CD4-positive, alpha-beta T cell treated with Interleukin-6 for 4 hours (primary cell): Measurements from ENCODE around the gene BNIPL.

ENCODE experiments used
- DNase-seq: peaks from one replicate; pipeline ENCODE4 v3.0.0-alpha.2; 2020; ENCODE audit warnings: mixed read lengths

Gene BNIPL, protein sequence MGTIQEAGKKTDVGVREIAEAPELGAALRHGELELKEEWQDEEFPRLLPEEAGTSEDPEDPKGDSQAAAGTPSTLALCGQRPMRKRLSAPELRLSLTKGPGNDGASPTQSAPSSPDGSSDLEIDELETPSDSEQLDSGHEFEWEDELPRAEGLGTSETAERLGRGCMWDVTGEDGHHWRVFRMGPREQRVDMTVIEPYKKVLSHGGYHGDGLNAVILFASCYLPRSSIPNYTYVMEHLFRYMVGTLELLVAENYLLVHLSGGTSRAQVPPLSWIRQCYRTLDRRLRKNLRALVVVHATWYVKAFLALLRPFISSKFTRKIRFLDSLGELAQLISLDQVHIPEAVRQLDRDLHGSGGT

DNA sequence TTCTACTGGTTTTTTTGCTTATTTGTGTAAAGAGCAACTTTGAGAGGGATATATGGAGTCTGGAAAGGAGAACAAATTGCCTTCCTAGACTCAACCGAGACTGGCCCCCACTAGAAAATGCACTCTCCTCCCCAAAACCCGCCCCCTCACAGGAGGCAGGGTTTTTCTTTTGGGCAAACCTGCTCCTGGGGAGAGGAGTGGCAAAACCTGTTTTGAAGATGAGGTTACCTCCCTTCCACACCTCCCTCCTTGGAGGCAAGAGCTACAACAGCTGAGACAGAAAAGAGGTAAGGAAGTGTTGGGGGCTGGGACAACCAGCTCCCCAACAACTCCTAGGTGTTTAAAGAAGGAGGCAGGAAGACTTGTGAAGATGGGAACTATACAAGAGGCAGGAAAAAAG lies at the start of gene BNIPL:
TSS of gene BNIPL (plus strand) at position 231 of the 400 bp plus-strand sequence. CDS start at position 371, 140 bp downstream.
- no peak for DNase-seq

DNA sequence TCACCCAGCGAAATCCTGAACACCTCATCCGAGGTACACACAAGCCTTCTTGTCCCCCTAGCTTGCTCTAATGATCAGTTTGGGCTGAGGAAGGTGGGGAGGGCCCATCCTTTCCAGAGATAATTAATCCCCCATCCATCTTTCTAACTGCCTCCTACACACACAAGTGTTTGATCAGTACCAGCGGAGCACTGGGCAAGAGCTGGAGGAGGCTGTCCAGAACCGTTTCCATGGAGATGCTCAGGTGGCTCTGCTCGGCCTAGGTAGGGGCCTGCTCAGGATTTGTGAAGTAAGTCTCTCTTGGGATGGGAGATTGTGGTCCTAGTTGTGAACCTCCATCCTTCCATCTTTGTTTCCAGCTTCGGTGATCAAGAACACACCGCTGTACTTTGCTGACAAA lies 48.5 kb upstream of the BNIPL start:
- no peak for DNase-seq

DNA sequence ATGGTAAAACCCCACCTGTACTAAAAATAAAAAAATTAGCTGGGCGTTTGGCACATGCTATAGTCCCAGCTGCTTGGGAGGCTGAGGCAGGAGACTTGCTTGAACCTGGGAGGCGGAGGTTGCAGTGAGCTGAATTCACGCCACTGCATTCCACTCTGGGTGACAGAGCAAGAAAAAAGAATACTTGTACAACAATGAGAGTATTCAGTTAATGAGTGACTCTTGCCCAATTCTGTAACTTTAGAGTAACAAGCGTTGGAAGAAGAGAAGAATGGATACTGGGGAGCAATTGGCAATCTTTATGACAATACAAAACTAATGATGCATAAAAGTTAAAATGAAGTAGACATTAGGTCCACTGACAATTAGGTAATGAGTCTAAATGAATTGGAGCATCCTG lies 43.8 kb upstream of the BNIPL start:
- DNase-seq: no peak

DNA sequence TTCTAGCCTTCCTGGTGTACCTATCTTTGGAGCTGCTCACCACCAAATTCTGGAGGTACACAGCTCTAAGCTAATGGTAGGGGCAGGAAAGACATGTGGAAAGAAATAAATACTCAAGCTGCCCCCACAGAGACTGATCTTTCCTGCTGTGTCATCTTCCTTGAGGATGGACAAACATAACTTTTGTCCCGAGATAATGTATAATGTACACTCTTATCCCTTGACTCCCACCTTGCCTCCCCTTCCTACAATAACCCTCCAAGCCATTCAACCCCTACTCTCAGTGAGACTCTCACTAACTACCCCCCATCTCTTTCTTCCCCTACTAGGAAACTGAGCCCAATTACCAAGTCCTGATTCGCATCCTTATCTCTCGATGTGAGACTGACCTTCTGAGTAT lies 42.1 kb upstream of the BNIPL start:
- no peak for DNase-seq

DNA sequence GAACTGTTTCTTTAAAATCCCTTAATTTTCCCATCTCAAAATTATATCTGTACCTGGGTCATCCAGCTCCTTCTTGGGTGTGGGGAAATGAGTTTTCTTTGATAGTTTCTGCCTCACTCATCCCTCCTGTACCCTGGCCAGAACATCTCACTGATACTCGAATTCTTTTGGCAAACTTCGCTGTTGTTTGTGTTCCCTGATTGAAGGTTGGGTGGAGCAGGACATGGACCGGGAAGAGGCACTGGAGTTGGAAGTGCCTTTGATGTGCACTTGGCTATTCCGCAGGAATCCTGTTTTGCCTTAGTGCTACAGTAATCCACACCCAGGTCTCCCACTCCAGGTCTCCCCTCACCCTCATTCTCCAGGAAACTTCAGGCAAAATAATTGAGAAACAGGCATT lies 40.9 kb upstream of the BNIPL start:
- DNase-seq: no peak

DNA sequence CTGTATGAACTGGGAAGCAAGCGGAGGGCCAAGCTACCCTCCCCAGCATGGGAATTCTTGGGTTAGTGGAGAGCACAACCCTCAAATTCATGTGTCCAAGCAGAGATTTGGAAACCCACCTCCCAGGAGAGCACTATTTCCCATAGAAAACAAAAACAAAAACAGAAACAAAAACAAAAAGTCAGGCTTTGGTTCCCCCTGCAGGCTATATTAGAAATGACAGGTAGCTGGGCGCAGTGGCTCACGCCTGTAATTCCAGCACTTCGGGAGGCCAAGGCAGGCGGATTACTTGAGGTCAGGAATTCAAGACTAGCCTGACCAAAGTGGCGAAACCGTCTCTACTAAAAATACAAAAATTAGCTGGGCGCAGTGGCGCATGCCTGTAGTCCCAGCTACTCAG lies 40.5 kb upstream of the BNIPL start:
- peak; percentile 40 for DNase-seq

DNA sequence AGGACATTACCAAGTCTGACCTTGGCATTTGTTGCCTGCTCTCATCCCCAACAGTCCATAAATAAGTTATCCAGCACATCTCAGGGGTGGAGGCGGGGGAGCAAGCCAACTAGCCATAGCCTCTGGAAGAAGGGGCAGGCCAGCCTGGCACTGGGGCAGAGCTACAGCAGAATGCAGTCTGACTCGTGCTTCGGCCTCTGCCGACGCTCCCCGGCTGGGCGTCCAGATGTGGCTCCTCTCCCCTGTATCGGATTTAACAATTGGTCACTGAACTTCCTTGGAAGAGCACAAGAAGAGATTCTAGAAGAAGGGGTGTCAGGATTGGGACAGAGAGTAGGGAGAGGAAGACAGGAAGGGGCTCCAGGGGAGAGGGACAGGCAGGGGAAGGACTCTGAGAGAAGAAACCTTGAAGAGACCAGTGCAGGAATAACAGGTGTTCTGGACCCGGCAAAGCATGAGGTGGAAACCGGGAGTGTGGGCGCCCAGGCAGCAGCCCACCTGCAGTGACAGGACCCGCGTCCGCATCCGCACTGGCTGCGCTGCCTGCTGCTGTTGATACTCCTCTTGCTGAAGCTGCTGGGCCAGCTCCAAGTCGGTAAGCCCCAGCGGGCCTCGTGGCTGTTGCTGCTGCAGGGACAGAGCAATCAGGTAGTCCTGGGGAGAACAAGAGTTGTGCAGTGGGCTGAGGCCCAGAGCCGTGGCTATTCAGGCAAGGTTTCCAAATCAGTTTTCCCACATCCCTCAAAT lies 39.1 kb upstream of the BNIPL start:
- no peak for DNase-seq

DNA sequence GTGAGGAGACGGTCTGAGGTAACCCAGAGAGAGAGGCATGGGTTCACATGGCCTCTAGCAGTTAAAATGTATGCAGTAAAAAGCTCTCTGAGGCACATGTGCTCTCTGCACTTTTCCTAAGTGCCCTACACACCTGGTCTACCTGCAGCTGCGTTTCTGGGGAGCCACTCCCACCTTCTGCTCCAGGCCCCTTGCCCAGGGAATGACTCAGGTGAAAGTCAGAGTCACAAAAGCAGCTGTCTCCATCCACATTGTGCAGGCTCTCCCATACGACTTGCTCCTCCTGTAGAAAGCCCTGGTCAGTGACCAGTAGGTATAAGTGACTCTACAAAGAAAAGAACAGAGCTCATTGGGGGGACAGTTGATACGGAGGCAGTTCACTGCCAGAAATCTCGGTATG lies 38.4 kb upstream of the BNIPL start:
- no peak for DNase-seq

DNA sequence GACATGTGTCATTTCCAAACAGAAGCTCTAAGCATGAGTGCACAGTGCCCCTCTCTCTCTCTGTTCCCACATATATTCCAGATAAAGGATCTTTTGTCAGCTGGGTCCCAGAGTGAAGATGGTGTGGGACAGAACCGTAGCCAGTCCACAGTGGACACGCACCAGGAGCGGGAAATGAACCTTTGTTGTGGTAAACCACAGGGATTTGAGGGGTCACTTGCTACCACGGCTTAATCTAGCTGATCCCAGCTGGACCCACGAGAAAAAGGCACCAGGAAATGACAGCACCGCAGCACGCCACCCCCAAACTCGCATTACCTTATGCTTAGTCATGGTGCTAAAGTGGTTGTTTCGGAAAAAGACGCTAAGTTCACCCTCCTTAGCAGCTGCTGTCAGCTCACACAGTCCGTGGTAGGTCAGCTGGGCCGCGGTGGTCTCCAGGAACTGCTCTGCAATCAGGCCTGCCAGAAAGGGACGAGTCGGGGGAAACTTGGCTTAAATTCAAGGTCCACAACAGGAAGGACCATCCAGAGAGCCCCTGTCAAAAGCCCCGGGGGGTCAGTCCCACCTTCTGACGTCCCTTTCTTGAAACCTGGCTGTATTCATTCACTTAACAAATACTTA lies 37.2 kb upstream of the BNIPL start:
- peak; percentile 15 for DNase-seq

DNA sequence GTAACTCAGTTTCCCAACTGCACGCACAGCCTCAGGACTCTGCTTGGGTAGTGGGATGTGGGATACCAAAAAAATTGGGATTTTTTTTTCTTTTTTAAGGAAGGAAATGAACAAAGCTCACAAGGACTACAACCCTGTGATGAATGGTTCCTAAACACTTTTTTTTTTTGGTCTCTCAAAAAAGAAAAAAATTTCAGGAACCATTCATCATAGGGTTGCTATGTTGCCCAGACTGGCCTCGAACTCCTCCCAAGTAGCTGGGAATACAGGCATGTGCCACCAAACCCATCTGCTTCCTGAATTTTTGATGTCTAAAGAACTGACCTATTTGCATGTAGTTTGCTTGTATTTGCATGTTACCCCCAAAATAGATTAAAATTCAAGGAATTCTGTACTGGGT lies 36.5 kb upstream of the BNIPL start:
- DNase-seq: no peak

DNA sequence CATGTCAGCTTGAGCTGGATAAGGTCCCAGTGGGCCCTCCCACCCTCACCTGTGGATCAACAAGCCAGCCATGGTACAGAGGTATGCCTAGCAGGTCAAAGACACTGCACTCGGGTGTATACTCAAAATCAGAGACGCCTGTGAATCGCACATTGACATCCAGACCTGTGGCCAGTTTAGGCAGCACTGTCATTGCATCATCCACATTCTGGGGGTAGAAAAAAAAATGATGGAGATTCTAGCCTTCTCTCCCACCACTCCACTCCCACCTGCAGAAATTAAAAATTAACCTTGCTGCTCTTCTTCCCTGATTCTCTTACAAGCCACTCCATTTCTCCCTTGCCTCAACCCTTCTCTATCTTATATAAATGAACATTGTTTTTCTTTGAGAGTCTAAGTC lies 36.0 kb upstream of the BNIPL start:
- no peak for DNase-seq

DNA sequence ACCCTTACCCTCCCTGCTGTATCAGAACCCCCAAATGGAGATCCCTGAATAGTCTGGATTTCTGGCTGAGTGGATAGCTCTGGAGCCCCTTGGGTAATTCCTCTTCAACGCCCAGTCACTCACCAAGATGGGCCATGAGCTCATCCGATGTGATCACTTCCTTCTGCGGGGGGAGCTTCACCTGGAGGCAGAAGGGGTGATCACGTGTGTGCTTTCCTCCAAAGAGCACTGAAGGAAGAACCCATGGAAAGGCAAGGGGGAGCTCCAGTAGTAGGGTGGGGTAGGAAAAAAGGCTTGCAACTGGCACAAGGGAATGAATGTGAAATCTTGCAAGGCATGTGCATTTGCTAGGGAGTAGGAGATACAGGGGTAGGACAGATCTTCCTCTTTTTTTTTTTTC lies 34.8 kb upstream of the BNIPL start:
- no peak for DNase-seq

DNA sequence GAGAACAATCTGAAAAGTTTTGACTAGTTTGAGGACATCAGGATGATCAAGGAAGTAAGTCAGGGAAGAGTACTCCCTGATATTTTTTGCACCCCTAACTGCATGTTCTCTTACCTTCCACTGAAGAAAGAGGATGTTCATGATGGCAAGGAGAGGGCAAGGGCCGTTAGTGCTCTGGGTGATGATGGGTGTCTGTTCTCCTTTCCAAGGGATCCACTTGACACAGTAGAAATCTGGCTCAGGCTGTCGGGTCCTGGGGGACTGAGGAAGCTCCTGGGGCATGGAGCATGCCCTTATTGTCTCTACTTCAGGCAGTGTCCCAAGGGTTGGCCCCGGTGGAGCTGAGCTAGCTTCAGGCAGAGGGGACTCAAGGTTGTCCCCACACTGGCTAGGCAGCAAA lies 34.3 kb upstream of the BNIPL start:
- DNase-seq: no peak

DNA sequence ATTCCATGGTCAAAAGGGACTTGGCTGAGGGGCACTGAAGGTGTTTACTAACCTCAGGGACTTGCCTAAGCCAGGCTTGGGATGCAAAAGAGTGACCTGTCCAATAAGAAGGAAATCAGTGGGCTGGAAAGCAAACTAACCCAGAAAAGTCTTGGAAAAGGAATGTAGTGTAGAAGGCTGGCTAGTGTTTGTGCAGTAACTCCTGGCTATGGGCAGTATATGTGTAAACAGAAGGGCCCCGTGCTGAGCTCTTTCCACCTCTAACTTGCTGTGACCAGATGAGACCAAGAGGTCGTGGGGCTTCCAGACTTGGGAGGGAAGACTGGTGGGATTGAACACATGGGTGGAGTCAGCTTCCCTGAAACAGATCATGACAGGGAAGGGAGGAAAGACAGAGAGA lies 33.8 kb upstream of the BNIPL start:
- DNase-seq: no peak

DNA sequence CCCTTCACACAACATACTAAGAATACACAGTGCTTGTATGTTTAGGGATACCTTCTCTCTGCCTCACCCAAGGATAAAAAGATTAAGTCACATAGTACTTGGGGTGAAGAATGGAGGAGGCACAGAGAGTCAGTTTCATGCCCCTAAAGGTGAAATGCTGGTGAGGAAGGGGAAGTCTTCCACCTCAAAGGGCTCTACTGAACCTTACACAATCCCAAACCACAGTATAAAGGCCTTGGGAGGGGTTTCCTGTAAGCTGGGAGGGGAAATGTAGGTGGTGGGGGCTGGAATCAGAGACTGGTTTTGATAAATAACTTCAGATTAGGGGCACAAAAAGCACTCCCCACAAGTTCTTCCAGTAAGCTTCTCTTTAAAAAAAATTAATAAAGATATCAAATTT lies 33.2 kb upstream of the BNIPL start:
- peak; percentile 45 for DNase-seq

DNA sequence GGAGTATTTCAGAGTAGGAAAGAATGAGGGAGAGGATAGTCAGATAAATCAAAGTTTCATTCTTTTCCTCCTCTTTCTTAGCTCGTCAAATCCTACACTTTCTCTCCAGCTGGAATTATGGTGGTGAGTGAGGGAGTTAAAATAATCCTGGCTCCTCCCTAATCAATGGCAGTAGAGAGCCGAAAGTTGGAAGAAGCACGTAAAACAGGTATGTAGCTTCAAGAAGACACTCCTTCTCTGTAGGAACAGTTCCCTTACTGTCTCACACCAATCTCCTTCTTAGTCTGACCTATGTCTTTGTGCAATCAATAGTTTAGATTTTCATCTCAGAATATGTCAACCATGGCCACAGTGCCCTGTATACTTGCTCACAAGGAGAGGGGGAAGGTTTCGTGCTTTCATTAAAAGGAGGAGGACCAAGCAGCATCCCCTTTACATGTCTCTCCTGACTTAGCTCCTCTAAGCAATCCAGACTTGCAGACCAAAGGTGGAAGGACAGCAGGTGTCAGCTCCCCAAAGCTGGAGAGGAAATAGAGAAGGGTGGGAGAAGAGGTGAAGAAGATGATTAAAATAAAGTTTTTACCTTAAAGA lies 30.6 kb upstream of the BNIPL start:
- DNase-seq: no peak

DNA sequence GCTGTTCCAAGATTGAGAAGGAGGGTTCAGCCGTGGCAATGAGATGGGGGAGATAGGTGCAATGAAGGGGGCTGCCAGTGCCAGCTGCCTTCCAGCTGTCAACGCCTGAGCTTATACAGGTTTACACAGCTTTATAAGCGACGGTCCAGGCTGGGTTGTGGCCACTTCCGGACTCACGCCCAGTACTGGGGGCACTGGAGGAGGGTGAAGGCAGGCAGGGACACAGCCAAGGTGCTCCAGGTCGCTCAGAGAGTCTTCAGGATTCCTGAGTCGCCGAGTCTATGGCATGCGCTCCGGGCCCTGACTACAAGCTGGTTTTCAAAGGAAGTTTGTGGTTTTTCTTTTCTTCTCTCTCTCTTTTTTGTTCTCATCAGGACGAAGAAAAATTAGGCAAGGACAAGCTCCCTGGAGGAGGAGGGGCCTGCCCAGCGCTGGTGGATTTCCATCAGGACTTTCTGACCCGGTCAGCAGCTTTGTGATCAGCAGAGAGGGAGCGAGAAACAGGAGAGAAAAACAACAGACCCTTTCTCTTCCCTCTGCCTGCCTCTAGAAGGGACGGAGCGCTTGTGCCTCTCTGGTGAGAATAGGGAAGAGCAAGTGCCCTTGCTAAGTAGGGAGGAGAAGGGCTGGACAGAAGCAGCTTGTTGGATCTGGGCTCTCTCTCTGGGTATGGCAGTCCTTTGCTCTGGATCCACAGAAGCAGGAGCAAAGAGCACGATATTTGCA lies 29.9 kb upstream of the BNIPL start, which contains the start of gene MINDY1:
TSS of gene MINDY1 (minus strand) at position 576 of the 726 bp plus-strand sequence. CDS start 4,285 bp downstream, outside the sequence.
- peak; percentile 34 for DNase-seq

DNA sequence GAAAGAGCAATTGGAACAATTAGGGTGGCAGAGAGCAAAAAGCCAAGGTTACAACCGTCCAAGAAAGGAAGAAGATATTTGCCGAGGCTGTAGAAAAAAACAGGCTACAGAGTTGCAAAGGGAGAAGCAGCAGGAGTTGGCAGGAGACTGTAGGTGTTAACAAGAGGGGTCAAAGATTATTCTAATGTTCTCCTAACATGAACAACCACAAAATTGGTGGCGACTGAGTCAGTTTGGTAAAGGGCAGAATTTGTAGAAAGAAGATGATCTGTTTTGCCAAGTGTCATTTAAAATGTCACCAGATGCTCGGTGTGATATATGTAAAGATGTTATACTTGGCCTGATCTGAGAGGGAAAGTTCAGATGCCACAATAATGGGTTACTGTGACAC lies 28.5 kb upstream of the BNIPL start:
- no peak for DNase-seq

DNA sequence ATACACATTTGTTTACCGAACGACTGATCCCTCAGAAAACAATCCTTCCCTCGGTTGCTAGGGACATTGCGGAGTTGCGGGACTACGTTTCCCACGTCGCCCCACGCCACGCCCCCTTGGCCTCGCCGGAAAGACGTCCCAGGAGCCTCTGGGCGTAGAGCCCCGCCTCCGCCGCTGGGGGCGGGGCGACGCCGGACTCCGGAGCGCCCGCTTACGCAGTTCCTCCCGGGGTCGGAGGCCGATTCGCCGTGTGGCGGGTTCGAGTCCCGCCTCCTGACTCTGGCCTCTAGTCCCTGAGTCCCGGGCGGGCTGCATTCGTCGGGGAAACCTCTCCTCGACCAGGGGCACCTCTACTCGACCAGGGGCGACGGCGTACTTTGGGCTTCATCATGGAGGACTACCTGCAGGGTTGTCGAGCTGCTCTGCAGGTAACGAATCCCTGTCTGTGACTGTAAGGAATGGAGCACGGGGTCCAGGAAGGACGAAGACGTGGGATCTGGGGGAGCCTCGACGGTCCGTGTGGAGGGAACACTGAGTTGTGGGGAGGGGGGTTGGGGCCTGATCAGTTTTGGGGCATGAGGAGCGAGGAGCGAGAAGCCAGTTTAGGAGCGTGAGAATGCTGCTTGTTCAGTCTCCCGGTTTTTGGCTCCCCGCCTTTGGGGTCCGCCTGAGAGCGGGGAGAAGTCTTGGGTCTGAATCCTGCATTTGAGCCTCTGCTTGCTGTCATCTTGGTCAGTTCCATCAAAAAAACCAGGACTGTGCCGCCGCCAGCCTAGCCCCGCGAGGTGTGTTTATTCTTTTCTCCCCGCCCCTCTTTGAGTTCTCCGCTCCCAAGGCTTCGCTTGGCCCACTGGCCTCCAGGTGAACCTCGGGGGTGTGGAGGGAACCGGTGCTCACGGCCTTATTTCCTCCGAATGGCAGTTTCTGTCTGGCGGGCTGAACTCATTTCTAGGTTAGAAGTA lies 27.9 kb upstream of the BNIPL start, which contains the start of gene PRUNE1:
TSS of gene PRUNE1 (plus strand) at position 206 of the 962 bp plus-strand sequence. CDS start at position 390, 184 bp downstream.
- peak; percentile 97 for DNase-seq

DNA sequence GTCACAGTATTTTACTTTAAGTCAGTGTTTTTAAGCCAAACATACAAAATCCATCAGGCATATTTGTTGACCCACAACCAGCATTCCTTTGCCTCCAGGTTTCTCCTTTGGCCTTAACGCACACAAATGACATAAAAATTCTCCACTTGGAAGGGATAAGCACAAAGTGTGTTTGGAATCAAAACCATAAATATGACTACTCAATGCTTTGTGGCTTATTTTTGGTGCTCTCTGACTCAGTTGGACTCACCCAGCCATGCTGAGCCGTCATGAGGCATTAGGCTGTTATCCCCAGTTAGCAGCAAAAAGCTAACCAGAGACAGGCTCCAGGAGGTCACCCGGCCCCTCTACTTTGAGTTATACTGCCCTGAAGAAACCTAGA lies 27.2 kb upstream of the BNIPL start:
- no peak for DNase-seq

DNA sequence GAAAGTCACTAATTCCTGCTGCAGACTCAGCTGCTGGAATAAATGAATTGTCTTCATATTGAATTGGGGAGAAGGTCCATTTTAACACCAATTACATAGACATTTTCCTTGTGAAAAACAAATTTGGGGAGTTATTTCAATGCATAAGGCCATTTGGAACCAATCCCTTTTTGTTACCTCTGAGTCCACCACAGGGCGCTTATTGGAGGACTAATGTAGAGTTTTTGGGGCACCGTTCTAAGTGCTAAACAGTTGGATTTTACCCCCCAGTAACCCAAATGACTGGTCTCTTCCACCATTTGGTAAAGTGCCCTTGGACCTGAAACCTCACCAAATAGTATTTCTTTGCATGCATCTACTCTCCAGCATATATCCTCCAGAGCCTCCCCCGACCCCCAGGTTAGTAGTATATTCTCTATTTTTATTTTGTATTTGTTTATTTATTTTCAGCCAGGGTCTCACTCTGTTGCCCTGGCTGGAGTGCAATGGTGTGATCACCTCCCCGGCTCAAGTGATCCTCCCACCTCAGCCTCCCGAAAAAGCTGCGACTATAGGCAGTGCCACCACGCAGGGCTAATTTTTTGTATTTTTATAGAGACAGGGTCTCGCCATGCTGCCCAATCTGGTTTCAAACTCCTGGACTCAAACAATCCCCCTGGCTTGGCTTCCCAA lies 26.6 kb upstream of the BNIPL start:
- no peak for DNase-seq
